ENCODE data around the gene ARHGAP33. TPM values are rescaled to one million over a fixed set of nuclear protein-coding genes. Genes with fewer than 3 reads are reported as not detected.
"Not testable (repeated sequence)": the region's sequence is repeated elsewhere in the genome, so short reads cannot be mapped to it uniquely, and the experiment has no call there.

Gene ARHGAP33
- total RNA-seq, 1 experiment from 2014 or later: 3.7 TPM

DNA sequence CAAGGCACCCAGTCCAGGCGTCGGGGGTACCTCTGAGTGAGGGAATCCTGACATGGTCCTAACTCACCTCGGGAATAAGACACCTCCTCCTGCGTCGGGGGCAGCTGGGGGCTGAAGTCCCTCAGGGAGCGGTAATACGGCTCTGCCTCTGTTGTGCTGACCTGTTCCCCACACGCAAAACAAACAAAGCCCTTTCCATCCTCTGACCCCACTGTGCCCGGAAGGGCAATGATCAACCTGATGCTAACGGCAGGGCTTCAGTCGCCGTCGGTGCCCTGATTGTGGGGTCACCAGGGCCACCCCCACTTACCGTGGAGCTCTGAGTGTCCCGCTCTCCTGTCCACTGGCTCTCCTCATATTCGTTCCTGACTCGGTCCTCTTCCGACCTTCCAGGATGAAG is 55.6 kb downstream of the ARHGAP33 start:
- BruUV-seq (replicated peaks): no TSS peak
- Histone ChIP-seq H3K27ac (ENCODE audit: low read length) (no peak overlapping the region), H4K20me1 (ENCODE audit: low read length) (no peaks in the 10 kb centered on the region), H3K9ac (ENCODE audit: low read length) (no peak overlapping the region), H2AFZ (ENCODE audit: low read length) (no peak overlapping the region), H3K4me1 (ENCODE audit: insufficient read depth, low read length) (no peaks in the 10 kb centered on the region), H3K9me2 (replicated peaks; ENCODE audit: low read length) (no peaks in the 10 kb centered on the region), H3K36me3 (ENCODE audit: low read depth, low read length) (no peaks in the 10 kb centered on the region), H3K79me2 (ENCODE audit: low read length) (no peaks in the 10 kb centered on the region), H3K4me3 (ENCODE audit: low read length) (no peak overlapping the region), H3K9me3 (ENCODE audit: low read length) (no peaks in the 10 kb centered on the region), H3K27me3 (ENCODE audit: low read length) (peaks cover 35% of the 10 kb centered on the region), H3K4me2 (ENCODE audit: low read length) (no peak overlapping the region), H3F3A (ENCODE audit: low read length, unreplicated experiment) (no peaks in the 10 kb centered on the region)
- POLR2A ChIA-PET (ENCODE audit: unreplicated experiment): no interaction called here
- CTCF ChIA-PET: no interaction called here
- TF ChIP-seq EZH2phosphoT487 (IDR thresholded peaks at IDR 0.05; ENCODE audit: borderline replicate concordance, low read length) (no peak), EZH2 (IDR thresholded peaks at IDR 0.05; ENCODE audit: low read length, unreplicated experiment) (no peak), CTCF (conservative IDR thresholded peaks at IDR 0.05; ENCODE audit: low read depth, low read length) (no peak)
- DNase-seq (no peak), ATAC-seq (no peak)
- intact Hi-C loops (cut with micrococcal nuclease): no loop called here

DNA sequence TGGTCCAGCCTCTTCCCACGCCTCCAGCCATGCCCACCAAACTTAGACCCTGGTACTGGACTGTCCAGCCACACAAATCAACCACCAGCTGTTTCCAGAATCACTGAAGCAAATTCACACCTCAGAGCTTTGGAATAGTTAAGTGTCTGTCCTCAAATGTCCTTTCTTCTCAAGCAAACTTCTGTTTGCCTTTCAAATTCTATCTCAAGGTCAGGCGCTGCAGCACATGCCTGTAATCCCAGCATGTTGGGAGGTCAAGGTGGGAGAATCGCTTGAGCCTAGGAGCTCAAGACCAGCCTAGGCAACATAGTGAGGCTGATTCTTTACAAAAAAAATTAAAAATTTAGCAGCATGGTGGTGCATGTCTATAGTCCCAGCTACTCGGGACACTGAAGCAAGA is 56.7 kb downstream of the ARHGAP33 start:
- ATAC-seq: no peak
- POLR2A ChIA-PET (ENCODE audit: unreplicated experiment): no interaction called here
- H3K36me3 ChIP-seq (ENCODE audit: low read depth, low read length): no peaks in the 10 kb centered on the region

GRCh38 chr19:35833972-35834371 is 58.6 kb downstream of the ARHGAP33 start:
- H3F3A ChIP-seq (ENCODE audit: low read length, unreplicated experiment): no peaks in the 10 kb centered on the region
- H4K20me1 ChIP-seq (ENCODE audit: low read length): no peaks in the 10 kb centered on the region
- no peak overlapping the region for H2AFZ ChIP-seq (ENCODE audit: low read length)
- no peak overlapping the region for H3K4me3 ChIP-seq (ENCODE audit: low read length)
- no TSS peak for BruUV-seq (replicated peaks)
- H3K4me1 ChIP-seq (ENCODE audit: insufficient read depth, low read length): no peaks in the 10 kb centered on the region
- ChIA-PET CTCF (no interaction called here), POLR2A (ENCODE audit: unreplicated experiment) (no interaction called here)
- no peaks in the 10 kb centered on the region for H3K79me2 ChIP-seq (ENCODE audit: low read length)
- DNase-seq (no peak), ATAC-seq (no peak)
- no peaks in the 10 kb centered on the region for H3K9me3 ChIP-seq (ENCODE audit: low read length)
- H3K4me2 ChIP-seq (ENCODE audit: low read length): no peak overlapping the region
- no peaks in the 10 kb centered on the region for H3K36me3 ChIP-seq (ENCODE audit: low read depth, low read length)
- no peak overlapping the region for H3K9ac ChIP-seq (ENCODE audit: low read length)
- intact Hi-C loops (cut with micrococcal nuclease): no loop called here
- TF ChIP-seq CTCF (conservative IDR thresholded peaks at IDR 0.05; ENCODE audit: low read depth, low read length) (no peak), EZH2phosphoT487 (IDR thresholded peaks at IDR 0.05; ENCODE audit: borderline replicate concordance, low read length) (no peak), EZH2 (IDR thresholded peaks at IDR 0.05; ENCODE audit: low read length, unreplicated experiment) (no peak)
- peaks cover 39% of the 10 kb centered on the region for H3K27me3 ChIP-seq (ENCODE audit: low read length)
- H3K27ac ChIP-seq (ENCODE audit: low read length): no peak overlapping the region
- H3K9me2 ChIP-seq (replicated peaks; ENCODE audit: low read length): no peaks in the 10 kb centered on the region

More for the DNA sequence above, 56.7 kb downstream of the ARHGAP33 start:
- no TSS peak for BruUV-seq (replicated peaks)
- peaks cover 39% of the 10 kb centered on the region for H3K27me3 ChIP-seq (ENCODE audit: low read length)
- H3K4me3 ChIP-seq (ENCODE audit: low read length): no peak overlapping the region
- DNase-seq: no peak
- no peaks in the 10 kb centered on the region for H3F3A ChIP-seq (ENCODE audit: low read length, unreplicated experiment)
- H2AFZ ChIP-seq (ENCODE audit: low read length): no peak overlapping the region
- no peaks in the 10 kb centered on the region for H3K9me2 ChIP-seq (replicated peaks; ENCODE audit: low read length)
- H3K4me1 ChIP-seq (ENCODE audit: insufficient read depth, low read length): no peaks in the 10 kb centered on the region
- no peak overlapping the region for H3K9ac ChIP-seq (ENCODE audit: low read length)
- no peak overlapping the region for H3K4me2 ChIP-seq (ENCODE audit: low read length)
- TF ChIP-seq EZH2 (IDR thresholded peaks at IDR 0.05; ENCODE audit: low read length, unreplicated experiment): no peak
- TF ChIP-seq CTCF (conservative IDR thresholded peaks at IDR 0.05; ENCODE audit: low read depth, low read length): no peak
- no peak for TF ChIP-seq EZH2phosphoT487 (IDR thresholded peaks at IDR 0.05; ENCODE audit: borderline replicate concordance, low read length)
- no peaks in the 10 kb centered on the region for H3K79me2 ChIP-seq (ENCODE audit: low read length)
- H3K27ac ChIP-seq (ENCODE audit: low read length): no peak overlapping the region
- intact Hi-C loops (cut with micrococcal nuclease): no loop called here
- H4K20me1 ChIP-seq (ENCODE audit: low read length): no peaks in the 10 kb centered on the region
- no peaks in the 10 kb centered on the region for H3K9me3 ChIP-seq (ENCODE audit: low read length)
- CTCF ChIA-PET: no interaction called here

GRCh38 chr19:35836096-35836495 is 60.7 kb downstream of the ARHGAP33 start:
- H3K27ac ChIP-seq (ENCODE audit: low read length); H3K4me3 ChIP-seq (ENCODE audit: low read length); H3K4me1 ChIP-seq (ENCODE audit: insufficient read depth, low read length); H3K4me2 ChIP-seq (ENCODE audit: low read length); H3K36me3 ChIP-seq (ENCODE audit: low read depth, low read length); CTCF ChIA-PET; H3K79me2 ChIP-seq (ENCODE audit: low read length); H4K20me1 ChIP-seq (ENCODE audit: low read length); H3K9me2 ChIP-seq (replicated peaks; ENCODE audit: low read length); DNase-seq; H3K9ac ChIP-seq (ENCODE audit: low read length); H3F3A ChIP-seq (ENCODE audit: low read length, unreplicated experiment); intact Hi-C loops (cut with micrococcal nuclease); H2AFZ ChIP-seq (ENCODE audit: low read length); H3K9me3 ChIP-seq (ENCODE audit: low read length); BruUV-seq (replicated peaks); ATAC-seq; POLR2A ChIA-PET (ENCODE audit: unreplicated experiment): not testable (repeated sequence)
- peaks cover 35% of the 10 kb centered on the region for H3K27me3 ChIP-seq (ENCODE audit: low read length)
